GM23338 (cell line): Measurements from ENCODE around the gene HDC. TPM values are rescaled to one million over a fixed set of nuclear protein-coding genes. Genes with fewer than 3 reads are reported as not detected.

Experiments
- ATAC-seq: fragments of 200-7000 bp; cut with Tn5 transposase; 3 replicates; pipeline ENCODE4 v1.9.1; 2020
- DNase-seq: peaks from one replicate; pipeline ENCODE4 v3.0.0-alpha.2; 2015; ENCODE audit warnings: low spot score
- H2AFZ ChIP-seq: fragments of 200-600 bp; sonication (generic); 2 replicates; pipeline ENCODE4 v1.8.0; 2016; ENCODE audit warnings: antibody characterized with exemption, mild to moderate bottlenecking, moderate library complexity
- H3F3A ChIP-seq: fragments of 200-600 bp; sonication (generic); replicated peaks from 2 replicates; pipeline ENCODE4 v1.8.0; 2017; ENCODE audit warnings: antibody characterized with exemption, mixed run types, low read depth
- H3K27ac ChIP-seq: fragments of 200-600 bp; sonication (generic); 2 replicates; pipeline ENCODE4 v1.6.1; 2016; ENCODE audit warnings: low read depth
- H3K27me3 ChIP-seq: fragments of 200-600 bp; sonication (generic); 2 replicates; pipeline ENCODE4 v1.8.0; 2016; ENCODE audit warnings: mild to moderate bottlenecking, mixed run types, moderate library complexity; ENCODE audit not compliant: insufficient read depth
- H3K36me3 ChIP-seq: fragments of 200-600 bp; sonication (generic); 2 replicates; pipeline ENCODE4 v1.8.0; 2016; ENCODE audit warnings: mild to moderate bottlenecking; ENCODE audit not compliant: insufficient read depth
- H3K4me1 ChIP-seq: fragments of 200-600 bp; sonication (generic); 2 replicates; pipeline ENCODE4 v1.8.0; 2016; ENCODE audit warnings: mild to moderate bottlenecking, moderate library complexity; ENCODE audit not compliant: insufficient read depth
- H3K4me2 ChIP-seq: fragments of 200-600 bp; sonication (generic); 2 replicates; pipeline ENCODE4 v1.7.1; 2017; ENCODE audit warnings: mixed run types
- H3K4me3 ChIP-seq: fragments of 200-600 bp; sonication (generic); 2 replicates; pipeline ENCODE4 v1.6.1; 2016; ENCODE audit warnings: mixed run types
- H3K79me2 ChIP-seq: fragments of 200-600 bp; sonication (generic); replicated peaks from 2 replicates; pipeline ENCODE4 v1.8.0; 2017; ENCODE audit warnings: mild to moderate bottlenecking; ENCODE audit not compliant: insufficient read depth
- H3K9me2 ChIP-seq: fragments of 200-600 bp; sonication (generic); 2 replicates; pipeline ENCODE4 v1.8.0; 2017; ENCODE audit not compliant: insufficient read depth
- H4K20me1 ChIP-seq: fragments of 200-600 bp; sonication (generic); replicated peaks from 2 replicates; pipeline ENCODE4 v1.8.0; 2017; ENCODE audit warnings: mild to moderate bottlenecking; ENCODE audit not compliant: insufficient read depth
- H3K27ac Mint-ChIP-seq: 2 replicates; pipeline ENCODE4 v1.8.0; 2020; ENCODE audit warnings: inconsistent platforms, mild to moderate bottlenecking, moderate library complexity, mixed read lengths
- H3K27me3 Mint-ChIP-seq: 3 replicates; pipeline ENCODE4 v1.8.0; 2022; ENCODE audit warnings: low read depth, mild to moderate bottlenecking, moderate library complexity, mixed read lengths, inconsistent platforms; ENCODE audit not compliant: insufficient read depth, poor library complexity
- H3K36me3 Mint-ChIP-seq: 3 replicates; pipeline ENCODE4 v1.8.0; 2021; ENCODE audit warnings: low read depth, mild to moderate bottlenecking, inconsistent platforms, moderate library complexity, mixed read lengths
- H3K4me1 Mint-ChIP-seq: 3 replicates; pipeline ENCODE4 v1.8.0; 2020; ENCODE audit warnings: mild to moderate bottlenecking, inconsistent platforms, mixed read lengths
- H3K4me3 Mint-ChIP-seq: 3 replicates; pipeline ENCODE4 v1.8.0; 2021; ENCODE audit warnings: moderate library complexity, mild to moderate bottlenecking, inconsistent platforms, mixed read lengths
- H3K9me3 Mint-ChIP-seq: 3 replicates; pipeline ENCODE4 v1.8.0; 2020; ENCODE audit warnings: moderate library complexity, mild to moderate bottlenecking, inconsistent platforms, mixed read lengths
- CREB1 ChIP-seq: fragments of 250-450 bp; sonication (Bioruptor Pico); IDR thresholded peaks from 2 replicates; pipeline ENCODE4 v1.5.0; 2020; ENCODE audit warnings: low read depth, mild to moderate bottlenecking, moderate library complexity
- EZH2 ChIP-seq: fragments of 200-600 bp; sonication (generic); IDR thresholded peaks from one replicate; pipeline ENCODE4 v1.8.0; 2017; ENCODE audit warnings: antibody characterized with exemption, mild to moderate bottlenecking, low read depth; ENCODE audit not compliant: unreplicated experiment
- EZH2phosphoT487 ChIP-seq: fragments of 200-600 bp; sonication (generic); IDR thresholded peaks from one replicate; pipeline ENCODE4 v1.8.1; 2018; ENCODE audit warnings: antibody characterized with exemption; ENCODE audit not compliant: unreplicated experiment
- JUNB ChIP-seq: IDR thresholded peaks from one replicate; pipeline ENCODE4 v1.6.1; 2016; ENCODE audit warnings: antibody characterized with exemption; ENCODE audit not compliant: unreplicated experiment
- NANOG ChIP-seq: IDR thresholded peaks from 2 replicates; pipeline ENCODE4 v1.6.1; 2016; ENCODE audit warnings: antibody characterized with exemption, borderline replicate concordance
- POLR2AphosphoS5 ChIP-seq: IDR thresholded peaks from 2 replicates; pipeline ENCODE4 v1.6.1; 2016; ENCODE audit warnings: antibody characterized with exemption, low read depth
- STAT1 ChIP-seq: IDR thresholded peaks from one replicate; pipeline ENCODE4 v1.6.1; 2016; ENCODE audit warnings: antibody characterized with exemption; ENCODE audit not compliant: unreplicated experiment
- ZNF114 ChIP-seq: fragments of 250-450 bp; sonication (Bioruptor Pico); IDR thresholded peaks from 2 replicates; pipeline ENCODE4 v1.5.0; 2020; ENCODE audit warnings: mild to moderate bottlenecking, moderate library complexity
- ZNF331 ChIP-seq: fragments of 250-450 bp; sonication (Bioruptor Pico); IDR thresholded peaks from 2 replicates; pipeline ENCODE4 v1.5.0; 2020; ENCODE audit warnings: low read depth, mild to moderate bottlenecking, moderate library complexity
- polyA plus RNA-seq: library from polyadenylated mRNA; unstranded; fragments of >200 nt; fragmentation: Nextera tagmentation; extraction: Ambion mirVana; gene quantifications from 2 replicates; pipeline ENCODE4 v1.2.1, GENCODE V29; 2016
- total RNA-seq: library from RNA; depleted of rRNA; stranded (reverse); fragments of >200 nt; shearing (Covaris generic); gene quantifications from 2 replicates; pipeline ENCODE4 v1.2.3, GENCODE V29; 2014
- TF ChIP-seq, protein P1 (sequence below): IDR thresholded peaks from 2 replicates; pipeline ENCODE4 v1.6.1; 2016; ENCODE audit warnings: antibody characterized with exemption
- TF ChIP-seq, protein P2 (sequence below), 2 experiments: fragments of 200-600 bp in 1 of 2; sonication (generic) in 1 of 2; conservative IDR thresholded peaks; 2 replicates each; pipeline versions ENCODE4 v1.5.1 to v1.6.1; 2016 to 2017; ENCODE audit warnings: antibody characterized with exemption in 2 of 2, low read depth in 2 of 2, mild to moderate bottlenecking in 2 of 2, moderate library complexity in 1 of 2
- TF ChIP-seq, protein P3 (sequence below): IDR thresholded peaks from one replicate; pipeline ENCODE4 v1.6.1; 2018; ENCODE audit warnings: antibody characterized with exemption; ENCODE audit not compliant: unreplicated experiment
- TF ChIP-seq, protein P4 (sequence below): fragments of 250-450 bp; sonication (Bioruptor Pico); IDR thresholded peaks from 2 replicates; pipeline ENCODE4 v1.5.0; 2020; ENCODE audit warnings: mild to moderate bottlenecking, moderate library complexity

HDC gene
- total and polyA plus RNA-seq, 2 experiments from 2014 or later, result not detected

DNA sequence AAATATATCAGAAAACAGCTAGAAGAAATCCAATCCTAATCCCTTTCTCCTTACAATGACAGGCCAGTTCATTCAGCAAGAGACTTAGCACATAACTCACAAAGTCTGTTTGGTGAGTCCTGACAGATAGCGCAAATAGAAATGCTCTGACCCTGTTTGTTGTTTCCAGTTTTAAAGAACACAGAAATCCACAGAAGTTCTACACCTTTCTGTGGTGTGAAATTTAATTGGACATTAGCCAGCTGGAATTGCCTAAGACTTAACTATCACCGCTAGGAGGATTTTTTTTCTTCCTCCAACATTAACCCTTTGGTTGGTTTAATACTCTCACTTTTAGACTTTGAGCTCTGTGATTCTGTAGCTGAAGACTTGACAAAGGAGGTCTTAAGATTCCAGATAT lies 30.8 kb downstream of the HDC start:
- no peaks in the 10 kb centered on the region for H3K9me3 Mint-ChIP-seq
- Histone ChIP-seq H3K9me2 (no peaks in the 10 kb centered on the region), H3K4me2 (no peak overlapping the region), H3K79me2 (no peaks in the 10 kb centered on the region), H3F3A (no peaks in the 10 kb centered on the region), H3K36me3 (no peaks in the 10 kb centered on the region), H3K4me1 (no peaks in the 10 kb centered on the region), H3K27ac (no peak overlapping the region), H3K4me3 (no peak overlapping the region), H3K27me3 (no peaks in the 10 kb centered on the region), H2AFZ (no peak overlapping the region), H4K20me1 (no peaks in the 10 kb centered on the region; the same call in 1 of the 2 replicates)
- no peak overlapping the region for H3K4me3 Mint-ChIP-seq
- no peak for TF ChIP-seq ZNF114 (CRISPR knock-in tag)
- no peak for TF ChIP-seq JUNB
- TF ChIP-seq ZNF331 (CRISPR knock-in tag), result no peak
- TF ChIP-seq EZH2phosphoT487, result no peak
- TF ChIP-seq, protein P1, sequence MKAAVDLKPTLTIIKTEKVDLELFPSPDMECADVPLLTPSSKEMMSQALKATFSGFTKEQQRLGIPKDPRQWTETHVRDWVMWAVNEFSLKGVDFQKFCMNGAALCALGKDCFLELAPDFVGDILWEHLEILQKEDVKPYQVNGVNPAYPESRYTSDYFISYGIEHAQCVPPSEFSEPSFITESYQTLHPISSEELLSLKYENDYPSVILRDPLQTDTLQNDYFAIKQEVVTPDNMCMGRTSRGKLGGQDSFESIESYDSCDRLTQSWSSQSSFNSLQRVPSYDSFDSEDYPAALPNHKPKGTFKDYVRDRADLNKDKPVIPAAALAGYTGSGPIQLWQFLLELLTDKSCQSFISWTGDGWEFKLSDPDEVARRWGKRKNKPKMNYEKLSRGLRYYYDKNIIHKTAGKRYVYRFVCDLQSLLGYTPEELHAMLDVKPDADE, result no peak
- TF ChIP-seq CREB1 (CRISPR knock-in tag), result no peak
- TF ChIP-seq, protein P2, sequence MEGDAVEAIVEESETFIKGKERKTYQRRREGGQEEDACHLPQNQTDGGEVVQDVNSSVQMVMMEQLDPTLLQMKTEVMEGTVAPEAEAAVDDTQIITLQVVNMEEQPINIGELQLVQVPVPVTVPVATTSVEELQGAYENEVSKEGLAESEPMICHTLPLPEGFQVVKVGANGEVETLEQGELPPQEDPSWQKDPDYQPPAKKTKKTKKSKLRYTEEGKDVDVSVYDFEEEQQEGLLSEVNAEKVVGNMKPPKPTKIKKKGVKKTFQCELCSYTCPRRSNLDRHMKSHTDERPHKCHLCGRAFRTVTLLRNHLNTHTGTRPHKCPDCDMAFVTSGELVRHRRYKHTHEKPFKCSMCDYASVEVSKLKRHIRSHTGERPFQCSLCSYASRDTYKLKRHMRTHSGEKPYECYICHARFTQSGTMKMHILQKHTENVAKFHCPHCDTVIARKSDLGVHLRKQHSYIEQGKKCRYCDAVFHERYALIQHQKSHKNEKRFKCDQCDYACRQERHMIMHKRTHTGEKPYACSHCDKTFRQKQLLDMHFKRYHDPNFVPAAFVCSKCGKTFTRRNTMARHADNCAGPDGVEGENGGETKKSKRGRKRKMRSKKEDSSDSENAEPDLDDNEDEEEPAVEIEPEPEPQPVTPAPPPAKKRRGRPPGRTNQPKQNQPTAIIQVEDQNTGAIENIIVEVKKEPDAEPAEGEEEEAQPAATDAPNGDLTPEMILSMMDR (conservative IDR thresholded peaks at IDR 0.05; ENCODE audit: low read depth in 2 of 2), result no peak
- no peak for TF ChIP-seq POLR2AphosphoS5
- TF ChIP-seq, protein P3, sequence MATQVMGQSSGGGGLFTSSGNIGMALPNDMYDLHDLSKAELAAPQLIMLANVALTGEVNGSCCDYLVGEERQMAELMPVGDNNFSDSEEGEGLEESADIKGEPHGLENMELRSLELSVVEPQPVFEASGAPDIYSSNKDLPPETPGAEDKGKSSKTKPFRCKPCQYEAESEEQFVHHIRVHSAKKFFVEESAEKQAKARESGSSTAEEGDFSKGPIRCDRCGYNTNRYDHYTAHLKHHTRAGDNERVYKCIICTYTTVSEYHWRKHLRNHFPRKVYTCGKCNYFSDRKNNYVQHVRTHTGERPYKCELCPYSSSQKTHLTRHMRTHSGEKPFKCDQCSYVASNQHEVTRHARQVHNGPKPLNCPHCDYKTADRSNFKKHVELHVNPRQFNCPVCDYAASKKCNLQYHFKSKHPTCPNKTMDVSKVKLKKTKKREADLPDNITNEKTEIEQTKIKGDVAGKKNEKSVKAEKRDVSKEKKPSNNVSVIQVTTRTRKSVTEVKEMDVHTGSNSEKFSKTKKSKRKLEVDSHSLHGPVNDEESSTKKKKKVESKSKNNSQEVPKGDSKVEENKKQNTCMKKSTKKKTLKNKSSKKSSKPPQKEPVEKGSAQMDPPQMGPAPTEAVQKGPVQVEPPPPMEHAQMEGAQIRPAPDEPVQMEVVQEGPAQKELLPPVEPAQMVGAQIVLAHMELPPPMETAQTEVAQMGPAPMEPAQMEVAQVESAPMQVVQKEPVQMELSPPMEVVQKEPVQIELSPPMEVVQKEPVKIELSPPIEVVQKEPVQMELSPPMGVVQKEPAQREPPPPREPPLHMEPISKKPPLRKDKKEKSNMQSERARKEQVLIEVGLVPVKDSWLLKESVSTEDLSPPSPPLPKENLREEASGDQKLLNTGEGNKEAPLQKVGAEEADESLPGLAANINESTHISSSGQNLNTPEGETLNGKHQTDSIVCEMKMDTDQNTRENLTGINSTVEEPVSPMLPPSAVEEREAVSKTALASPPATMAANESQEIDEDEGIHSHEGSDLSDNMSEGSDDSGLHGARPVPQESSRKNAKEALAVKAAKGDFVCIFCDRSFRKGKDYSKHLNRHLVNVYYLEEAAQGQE, result no peak
- TF ChIP-seq, protein P4, sequence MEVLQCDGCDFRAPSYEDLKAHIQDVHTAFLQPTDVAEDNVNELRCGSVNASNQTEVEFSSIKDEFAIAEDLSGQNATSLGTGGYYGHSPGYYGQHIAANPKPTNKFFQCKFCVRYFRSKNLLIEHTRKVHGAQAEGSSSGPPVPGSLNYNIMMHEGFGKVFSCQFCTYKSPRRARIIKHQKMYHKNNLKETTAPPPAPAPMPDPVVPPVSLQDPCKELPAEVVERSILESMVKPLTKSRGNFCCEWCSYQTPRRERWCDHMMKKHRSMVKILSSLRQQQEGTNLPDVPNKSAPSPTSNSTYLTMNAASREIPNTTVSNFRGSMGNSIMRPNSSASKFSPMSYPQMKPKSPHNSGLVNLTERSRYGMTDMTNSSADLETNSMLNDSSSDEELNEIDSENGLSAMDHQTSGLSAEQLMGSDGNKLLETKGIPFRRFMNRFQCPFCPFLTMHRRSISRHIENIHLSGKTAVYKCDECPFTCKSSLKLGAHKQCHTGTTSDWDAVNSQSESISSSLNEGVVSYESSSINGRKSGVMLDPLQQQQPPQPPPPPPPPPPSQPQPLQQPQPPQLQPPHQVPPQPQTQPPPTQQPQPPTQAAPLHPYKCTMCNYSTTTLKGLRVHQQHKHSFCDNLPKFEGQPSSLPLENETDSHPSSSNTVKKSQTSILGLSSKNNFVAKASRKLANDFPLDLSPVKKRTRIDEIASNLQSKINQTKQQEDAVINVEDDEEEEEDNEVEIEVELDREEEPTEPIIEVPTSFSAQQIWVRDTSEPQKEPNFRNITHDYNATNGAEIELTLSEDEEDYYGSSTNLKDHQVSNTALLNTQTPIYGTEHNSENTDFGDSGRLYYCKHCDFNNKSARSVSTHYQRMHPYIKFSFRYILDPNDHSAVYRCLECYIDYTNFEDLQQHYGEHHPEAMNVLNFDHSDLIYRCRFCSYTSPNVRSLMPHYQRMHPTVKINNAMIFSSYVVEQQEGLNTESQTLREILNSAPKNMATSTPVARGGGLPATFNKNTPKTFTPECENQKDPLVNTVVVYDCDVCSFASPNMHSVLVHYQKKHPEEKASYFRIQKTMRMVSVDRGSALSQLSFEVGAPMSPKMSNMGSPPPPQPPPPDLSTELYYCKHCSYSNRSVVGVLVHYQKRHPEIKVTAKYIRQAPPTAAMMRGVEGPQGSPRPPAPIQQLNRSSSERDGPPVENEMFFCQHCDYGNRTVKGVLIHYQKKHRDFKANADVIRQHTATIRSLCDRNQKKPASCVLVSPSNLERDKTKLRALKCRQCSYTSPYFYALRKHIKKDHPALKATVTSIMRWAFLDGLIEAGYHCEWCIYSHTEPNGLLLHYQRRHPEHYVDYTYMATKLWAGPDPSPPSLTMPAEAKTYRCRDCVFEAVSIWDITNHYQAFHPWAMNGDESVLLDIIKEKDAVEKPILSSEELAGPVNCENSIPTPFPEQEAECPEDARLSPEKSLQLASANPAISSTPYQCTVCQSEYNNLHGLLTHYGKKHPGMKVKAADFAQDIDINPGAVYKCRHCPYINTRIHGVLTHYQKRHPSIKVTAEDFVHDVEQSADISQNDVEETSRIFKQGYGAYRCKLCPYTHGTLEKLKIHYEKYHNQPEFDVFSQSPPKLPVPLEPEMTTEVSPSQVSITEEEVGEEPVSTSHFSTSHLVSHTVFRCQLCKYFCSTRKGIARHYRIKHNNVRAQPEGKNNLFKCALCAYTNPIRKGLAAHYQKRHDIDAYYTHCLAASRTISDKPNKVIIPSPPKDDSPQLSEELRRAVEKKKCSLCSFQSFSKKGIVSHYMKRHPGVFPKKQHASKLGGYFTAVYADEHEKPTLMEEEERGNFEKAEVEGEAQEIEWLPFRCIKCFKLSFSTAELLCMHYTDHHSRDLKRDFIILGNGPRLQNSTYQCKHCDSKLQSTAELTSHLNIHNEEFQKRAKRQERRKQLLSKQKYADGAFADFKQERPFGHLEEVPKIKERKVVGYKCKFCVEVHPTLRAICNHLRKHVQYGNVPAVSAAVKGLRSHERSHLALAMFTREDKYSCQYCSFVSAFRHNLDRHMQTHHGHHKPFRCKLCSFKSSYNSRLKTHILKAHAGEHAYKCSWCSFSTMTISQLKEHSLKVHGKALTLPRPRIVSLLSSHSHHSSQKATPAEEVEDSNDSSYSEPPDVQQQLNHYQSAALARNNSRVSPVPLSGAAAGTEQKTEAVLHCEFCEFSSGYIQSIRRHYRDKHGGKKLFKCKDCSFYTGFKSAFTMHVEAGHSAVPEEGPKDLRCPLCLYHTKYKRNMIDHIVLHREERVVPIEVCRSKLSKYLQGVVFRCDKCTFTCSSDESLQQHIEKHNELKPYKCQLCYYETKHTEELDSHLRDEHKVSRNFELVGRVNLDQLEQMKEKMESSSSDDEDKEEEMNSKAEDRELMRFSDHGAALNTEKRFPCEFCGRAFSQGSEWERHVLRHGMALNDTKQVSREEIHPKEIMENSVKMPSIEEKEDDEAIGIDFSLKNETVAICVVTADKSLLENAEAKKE (CRISPR knock-in tag), result no peak
- no peak for TF ChIP-seq EZH2
- no peak for TF ChIP-seq NANOG
- TF ChIP-seq STAT1, result no peak
- DNase-seq (no peak), ATAC-seq (no peak)
- H3K36me3 Mint-ChIP-seq, result no peaks in the 10 kb centered on the region
- H3K4me1 Mint-ChIP-seq, result peaks cover 5% of the 10 kb centered on the region; the same call in 1 of the 3 replicates
- no peaks in the 10 kb centered on the region for H3K27me3 Mint-ChIP-seq
- no peak overlapping the region for H3K27ac Mint-ChIP-seq
